ENCODE measurements around the gene PARVA.

PARVA gene

GRCh38 chr11:12526789-12527188 lies 149.4 kb downstream of the PARVA start:
- DNase-seq (ENCODE audit: low read depth in 2 of 2): peak in 1 of 2 experiments; percentile 56

- DNase-seq (ENCODE audit: low read depth in 2 of 2): no peak
Measured at GRCh38 chr11:12528487-12528886, 151.1 kb downstream of the PARVA start.

GRCh38 chr11:12529041-12529440 lies 151.7 kb downstream of the PARVA start:
- no peak for DNase-seq (ENCODE audit: low read depth in 2 of 2)

- DNase-seq (ENCODE audit: low read depth in 2 of 2): no peak
Measured at GRCh38 chr11:12529793-12530192, 152.4 kb downstream of the PARVA start.

GRCh38 chr11:12531020-12531419 lies 153.6 kb downstream of the PARVA start:
- DNase-seq (ENCODE audit: low read depth in 2 of 2): no peak

- DNase-seq (ENCODE audit: low read depth in 2 of 2): no peak
Measured at GRCh38 chr11:12531681-12532080, 154.3 kb downstream of the PARVA start.

- no peak for DNase-seq (ENCODE audit: low read depth in 2 of 2)
Measured at GRCh38 chr11:12532580-12532979, 155.2 kb downstream of the PARVA start.

GRCh38 chr11:12534549-12534948 lies 157.2 kb downstream of the PARVA start:
- no peak for DNase-seq (ENCODE audit: low read depth in 2 of 2)

GRCh38 chr11:12535321-12535720 lies 157.9 kb downstream of the PARVA start:
- no peak for DNase-seq (ENCODE audit: low read depth in 2 of 2)

- DNase-seq (ENCODE audit: low read depth in 2 of 2): no peak
Measured at GRCh38 chr11:12536566-12536965, 159.2 kb downstream of the PARVA start.

- DNase-seq (ENCODE audit: low read depth in 2 of 2): no peak
Measured at GRCh38 chr11:12537778-12538401, 160.5 kb downstream of the PARVA start.

- no peak for DNase-seq (ENCODE audit: low read depth in 2 of 2)
Measured at GRCh38 chr11:12538889-12539421, 161.6 kb downstream of the PARVA start.

GRCh38 chr11:12539572-12539971 lies 162.2 kb downstream of the PARVA start:
- DNase-seq (ENCODE audit: low read depth in 2 of 2): peak; percentile 91 to 93

- peak in 1 of 2 experiments; percentile 41 for DNase-seq (ENCODE audit: low read depth in 2 of 2)
Measured at GRCh38 chr11:12540075-12540680, 162.8 kb downstream of the PARVA start.

GRCh38 chr11:12540913-12541582 lies 163.7 kb downstream of the PARVA start:
- peak; percentile 92 for DNase-seq (ENCODE audit: low read depth in 2 of 2)

GRCh38 chr11:12541583-12542151 lies 164.3 kb downstream of the PARVA start:
- no peak for DNase-seq (ENCODE audit: low read depth in 2 of 2)

GRCh38 chr11:12542186-12542935 lies 165.0 kb downstream of the PARVA start:
- DNase-seq (ENCODE audit: low read depth in 2 of 2): no peak

GRCh38 chr11:12543596-12544415 lies 166.4 kb downstream of the PARVA start:
- no peak for DNase-seq (ENCODE audit: low read depth in 2 of 2)

GRCh38 chr11:12544986-12545775 lies 167.8 kb downstream of the PARVA start:
- DNase-seq (ENCODE audit: low read depth in 2 of 2): no peak

- no peak for DNase-seq (ENCODE audit: low read depth in 2 of 2)
Measured at GRCh38 chr11:12546122-12546521, 168.8 kb downstream of the PARVA start.
